ENCODE measurements around the gene NSFL1C. TPM values are rescaled to one million over a fixed set of nuclear protein-coding genes. Genes with fewer than 3 reads are reported as not detected.

NSFL1C gene
- total and polyA plus RNA-seq, 2 of the 4 experiments (the other 2 are of a cell fraction): 33.0 to 40.3 TPM

GRCh38 chr20:1460275-1460674, 6.4 kb downstream of the NSFL1C start:
- Histone ChIP-seq H3K18ac (ENCODE audit: low read depth, low read length) (no peak overlapping the region), H4K20me1 (ENCODE audit: insufficient read depth, low read length) (peaks cover 30% of the 10 kb centered on the region), H2AK5ac (ENCODE audit: low read depth, low read length) (no peak overlapping the region), H2BK5ac (ENCODE audit: low read depth, low read length, poor library complexity, severe bottlenecking) (no peak overlapping the region), H4K8ac (ENCODE audit: low read depth in 2 of 2, low read length in 2 of 2) (no peak overlapping the region), H2BK15ac (ENCODE audit: low read depth, low read length) (no peak overlapping the region), H4K91ac (ENCODE audit: insufficient read depth, low read depth, low read length) (no peak overlapping the region), H3K9me3 (ENCODE audit: control insufficient read depth, insufficient read depth, low read length) (no peaks in the 10 kb centered on the region), H3K23ac (ENCODE audit: low read depth, low read length) (no peak overlapping the region), H3K4ac (ENCODE audit: low read depth, low read length) (no peak overlapping the region), H2AFZ (replicated peaks; ENCODE audit: low read length, poor library complexity) (no peak overlapping the region), H3K56ac (ENCODE audit: extremely low read depth, insufficient read depth, low read length) (no peak overlapping the region), H3K27ac (ENCODE audit: insufficient read depth, low read length) (no peak overlapping the region), H3K36me3 (ENCODE audit: control insufficient read depth, insufficient read depth, low read length) (peaks cover 33% of the 10 kb centered on the region), H3K79me1 (ENCODE audit: low read depth in 1 of 2, low read length in 2 of 2) (peaks cover 43 to 76% of the 10 kb centered on the region in 2 experiments), H3K9ac (ENCODE audit: low read depth, low read length) (no peak overlapping the region), H3K4me2 (ENCODE audit: low read depth, low read length) (no peak overlapping the region), H3K4me3 (ENCODE audit: insufficient read depth, low read depth, low read length) (no peak overlapping the region), H3K27me3 (ENCODE audit: control insufficient read depth, insufficient read depth, low read length) (no peaks in the 10 kb centered on the region), H2BK120ac (ENCODE audit: low read depth, low read length) (no peak overlapping the region), H3K9me1 (ENCODE audit: insufficient read depth, low read length) (peaks cover 18% of the 10 kb centered on the region; the same call in 1 of the 2 replicates), H3K4me1 (ENCODE audit: control insufficient read depth, insufficient read depth, low read length) (no peaks in the 10 kb centered on the region; the same call in 1 of the 2 replicates), H2AK9ac (replicated peaks; ENCODE audit: low read depth, low read length, poor library complexity) (no peak overlapping the region), H2BK20ac (ENCODE audit: low read depth, low read length) (no peak overlapping the region), H3K14ac (replicated peaks; ENCODE audit: low read depth, low read length) (no peak overlapping the region), H4K5ac (ENCODE audit: low read depth, low read length) (no peak overlapping the region)
- DNase-seq (no peak), ATAC-seq (ENCODE audit: low read depth) (no peak)
- BruUV-seq (replicated peaks): no TSS peak
- dilution Hi-C loops (cut with HindIII; ENCODE audit: low sequenced_read_pairs, unreplicated experiment): no loop called here
- WGBS, 2 experiments (ENCODE audit: extremely low coverage in 2 of 2, insufficient read length in 1 of 2): no CpG with 5 or more reads among the region's 2 CpGs
- POLR2A ChIA-PET (ENCODE audit: unreplicated experiment): no interaction called here
- intact Hi-C loops (cut with micrococcal nuclease): no loop called here
- TF ChIP-seq RFX5 (IDR thresholded peaks at IDR 0.05; ENCODE audit: low read depth, low read length) (no peak), RAD21 (IDR thresholded peaks at IDR 0.05; ENCODE audit: low read length) (no peak), CEBPB (IDR thresholded peaks at IDR 0.05; ENCODE audit: low read depth, low read length) (peak; percentile 62; the same call in 1 of the 2 replicates), MAZ (IDR thresholded peaks at IDR 0.05; ENCODE audit: borderline replicate concordance, low read depth, low read length) (no peak), SMC3 (IDR thresholded peaks at IDR 0.05; ENCODE audit: low read depth, low read length) (no peak), ELK1 (IDR thresholded peaks at IDR 0.05; ENCODE audit: borderline replicate concordance, low read depth, low read length) (no peak), MAFK (IDR thresholded peaks at IDR 0.05; ENCODE audit: low read depth, low read length) (no peak), BHLHE40 (IDR thresholded peaks at IDR 0.05; ENCODE audit: low read depth, low read length) (no peak)
- in situ Hi-C loops (cut with MboI; ENCODE audit: low sequenced_read_pairs): no loop called here
- CTCF ChIA-PET: no interaction called here
